HG03066 (cell line): Measurements from ENCODE around the gene MAPRE2.

Experiments used
- ATAC-seq: cut with Tn5 transposase; IDR thresholded peaks from one replicate; pipeline ENCODE4 v1.9.1; 2021; ENCODE audit warnings: low read depth; ENCODE audit not compliant: unreplicated experiment

MAPRE2 gene

DNA sequence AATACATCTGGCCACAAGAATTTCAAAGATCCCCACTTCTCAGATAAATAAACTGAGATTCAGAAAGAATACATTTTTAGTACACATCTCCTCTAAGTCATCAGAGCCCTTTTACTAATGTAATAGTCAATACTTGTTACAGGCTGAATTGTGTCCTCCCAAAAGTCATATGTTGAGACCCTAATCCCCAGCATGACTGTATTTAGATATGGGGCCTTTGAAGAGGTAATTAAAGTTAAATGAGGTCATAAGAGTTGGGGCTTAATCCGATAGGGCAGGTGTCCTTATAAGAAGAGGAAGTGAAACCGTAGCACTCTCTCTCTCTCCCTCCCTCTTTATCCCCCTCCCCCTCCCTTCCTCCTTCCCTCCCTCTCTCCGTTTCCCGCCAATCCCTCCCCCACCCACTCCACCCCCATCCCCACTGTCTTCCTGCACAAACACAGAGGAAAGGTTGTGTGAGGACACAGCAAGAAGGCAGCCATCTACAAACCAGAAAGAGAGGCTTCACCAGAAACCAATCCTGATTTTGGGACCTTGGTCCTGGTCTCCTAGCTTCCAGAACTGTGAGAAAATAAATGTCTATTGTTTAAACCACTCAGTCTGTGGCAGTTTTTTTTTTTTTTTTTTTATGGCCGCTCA is 133.0 kb downstream of the MAPRE2 start:
- ATAC-seq = peak; percentile 84

DNA sequence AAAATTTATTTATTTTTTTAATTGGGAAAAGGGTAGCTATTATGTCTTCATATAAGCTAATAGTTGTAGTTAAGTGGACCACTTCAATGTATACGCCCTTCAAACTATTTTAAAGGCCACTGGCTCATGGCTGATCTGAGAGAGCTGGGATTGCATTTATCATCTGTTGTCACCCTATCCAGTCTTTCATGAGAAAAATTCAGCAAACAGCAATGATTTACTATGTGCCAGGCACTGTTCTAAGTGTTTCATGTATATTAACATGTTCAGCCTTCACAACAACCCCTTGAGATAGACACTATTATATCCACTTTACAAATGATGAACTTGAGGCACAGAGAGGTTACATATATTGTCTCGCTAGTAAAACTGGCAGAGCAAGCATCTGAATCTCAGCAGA is 133.5 kb downstream of the MAPRE2 start:
- no peak for ATAC-seq

DNA sequence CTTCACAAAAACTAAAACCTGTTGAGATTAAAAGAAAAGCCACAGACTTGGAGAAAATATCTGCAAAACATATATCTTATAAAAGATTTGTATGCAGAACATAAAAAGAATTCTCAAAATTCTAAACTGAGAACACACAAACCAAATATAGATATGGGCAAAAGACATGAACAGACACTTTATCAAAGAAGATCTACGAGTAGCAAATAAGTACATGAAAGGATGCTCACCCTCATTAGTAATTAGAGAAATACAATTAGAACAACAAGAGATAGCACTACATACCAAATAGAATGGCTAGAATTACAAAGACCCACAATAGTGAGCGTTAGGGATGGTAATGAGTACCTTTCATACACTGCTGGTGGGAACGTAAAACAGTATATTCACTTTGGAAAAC is 135.7 kb downstream of the MAPRE2 start:
- no peak for ATAC-seq

DNA sequence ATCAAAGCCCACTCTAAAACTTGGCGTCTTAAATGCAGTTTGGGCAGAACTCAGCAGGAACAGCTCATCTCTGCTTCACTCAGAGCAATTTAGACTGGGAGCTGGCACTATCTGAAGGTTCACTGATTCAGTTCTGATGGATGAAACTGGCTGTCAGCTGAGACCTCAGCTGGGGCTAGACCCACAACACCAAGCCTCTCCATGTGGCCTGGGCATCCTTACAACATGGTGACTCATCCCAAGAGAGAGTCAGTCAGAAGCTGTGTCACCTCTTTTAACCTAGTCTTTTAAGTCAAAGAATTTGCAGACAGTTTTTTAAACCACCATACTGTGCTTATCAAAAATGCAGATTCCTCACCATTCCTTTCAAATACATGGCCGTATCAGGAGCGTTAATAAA is 137.0 kb downstream of the MAPRE2 start:
- no peak for ATAC-seq

DNA sequence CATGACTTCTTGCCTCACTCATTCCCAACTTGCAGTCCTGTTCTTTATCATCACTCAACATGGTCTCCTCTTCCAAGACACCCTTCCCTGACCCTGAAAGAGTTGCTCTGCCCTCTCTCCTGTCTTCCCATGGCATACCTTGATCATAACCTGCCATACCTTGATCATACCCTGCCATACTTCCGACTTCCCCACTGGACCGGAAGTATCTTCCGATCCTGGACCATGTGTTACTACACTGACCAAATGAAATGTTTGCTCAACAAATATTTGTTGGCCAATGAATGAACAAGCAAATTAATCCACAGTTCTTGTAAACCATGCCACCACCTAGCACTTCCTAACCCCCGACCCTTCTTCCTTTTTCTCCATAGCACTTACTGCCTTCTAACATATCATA is 138.7 kb downstream of the MAPRE2 start:
- ATAC-seq = no peak

DNA sequence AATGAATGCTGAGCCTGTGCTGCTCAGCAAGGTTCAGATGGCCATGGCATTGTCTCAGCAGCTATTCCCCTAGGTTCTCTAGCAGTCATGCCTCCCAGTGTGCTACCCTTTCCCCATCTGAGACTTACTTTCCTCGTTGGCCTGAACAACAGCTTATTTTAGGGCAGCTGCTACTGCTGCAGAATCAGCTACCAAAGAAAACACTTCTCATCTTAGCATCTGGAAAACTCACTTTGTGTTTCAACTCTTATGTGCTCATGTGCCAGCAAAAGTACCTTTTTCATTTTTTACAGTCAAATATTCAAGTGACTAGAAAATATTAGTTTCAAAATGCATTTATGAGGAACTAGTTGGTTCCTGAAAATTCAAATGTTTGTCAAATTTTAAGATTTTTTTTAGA is 139.2 kb downstream of the MAPRE2 start:
- ATAC-seq = no peak

DNA sequence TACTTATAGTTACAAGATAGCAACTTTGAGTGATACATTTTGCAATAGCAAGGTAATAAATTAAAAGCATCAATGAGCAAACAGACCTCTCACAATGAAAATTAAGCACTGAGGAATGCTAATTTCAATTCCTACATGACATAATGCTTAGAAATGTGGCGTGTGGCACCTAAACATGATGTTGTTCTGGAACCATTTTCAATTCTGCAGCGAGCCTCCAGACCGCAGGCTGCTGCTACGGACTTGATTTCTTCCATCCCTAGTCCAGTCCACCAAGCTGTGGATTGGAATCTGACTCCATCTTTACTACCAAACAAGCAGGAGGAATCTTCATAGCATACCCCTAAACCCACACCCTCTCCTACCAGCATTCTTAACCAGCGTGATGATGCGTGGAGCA is 140.9 kb downstream of the MAPRE2 start:
- ATAC-seq = no peak

DNA sequence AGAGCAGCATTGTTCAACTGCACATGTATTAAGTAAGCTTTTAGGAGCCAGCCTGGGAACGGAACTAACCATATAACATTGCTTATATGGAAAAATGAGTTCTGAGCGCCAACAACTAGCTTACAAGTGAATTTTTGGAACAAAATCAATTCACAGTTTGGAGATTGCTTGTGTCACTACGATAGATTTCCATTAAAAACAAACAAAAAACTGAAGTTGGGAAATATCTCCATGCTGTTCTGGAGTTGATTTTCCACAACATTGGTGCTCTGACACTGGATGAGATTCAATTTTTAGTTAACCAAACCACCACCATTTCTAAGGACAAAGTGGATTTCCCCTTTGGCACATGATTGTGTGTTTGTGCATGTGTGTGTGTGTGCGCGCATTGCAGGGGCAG is 142.7 kb downstream of the MAPRE2 start:
- ATAC-seq = no peak

DNA sequence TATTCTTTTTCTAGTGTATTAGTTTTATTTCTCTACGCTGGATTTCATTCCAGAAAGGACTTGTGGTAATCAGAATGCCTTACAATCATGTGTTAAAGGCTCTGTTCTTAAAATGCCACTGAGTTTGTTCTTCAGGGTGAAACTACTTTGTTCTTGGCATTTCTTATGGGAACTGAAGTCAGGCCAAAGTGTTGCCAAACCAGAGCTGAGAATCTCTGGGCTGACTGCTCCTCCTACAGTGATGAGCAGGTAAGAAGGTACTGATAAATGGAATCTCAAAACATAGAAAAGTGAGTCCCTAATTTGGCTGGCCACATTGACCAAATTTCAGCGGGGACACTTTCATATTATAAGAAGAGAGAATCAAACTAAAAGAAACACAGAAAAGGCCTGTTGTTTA is 144.6 kb downstream of the MAPRE2 start:
- no peak for ATAC-seq

DNA sequence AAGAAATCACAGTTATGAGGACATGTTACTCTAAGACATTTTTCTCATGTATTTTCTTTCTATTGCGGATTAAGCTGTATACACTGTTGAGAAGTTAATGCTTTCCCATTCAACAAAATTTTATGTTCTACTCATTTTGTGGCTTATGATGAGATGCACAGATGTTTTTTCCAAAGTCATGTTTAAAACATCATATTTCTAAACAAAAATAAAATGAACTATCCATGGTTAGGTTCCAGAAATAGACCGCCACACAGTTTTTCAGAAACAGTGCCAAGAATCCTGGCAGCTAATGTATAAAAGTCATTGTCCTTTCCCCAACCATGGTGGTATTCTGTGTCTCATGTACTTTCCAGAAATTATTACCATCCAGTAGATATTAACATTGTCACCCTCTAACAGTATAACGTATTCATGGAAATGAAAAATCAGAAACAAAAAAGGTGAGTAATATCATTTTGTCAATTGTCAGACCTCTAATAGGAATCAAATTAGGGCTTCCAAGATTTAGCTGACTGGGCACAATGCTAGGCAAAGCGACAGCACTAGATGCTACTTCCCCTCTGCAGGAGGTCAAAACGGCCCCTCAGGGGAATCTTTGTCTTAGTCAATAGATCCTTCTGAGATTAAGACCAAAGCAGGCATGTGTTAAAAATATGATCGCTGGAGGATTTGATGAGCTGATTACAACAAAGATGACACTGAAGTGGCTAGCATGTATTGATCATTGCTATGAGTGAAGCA is 145.2 kb downstream of the MAPRE2 start:
- ATAC-seq = no peak

DNA sequence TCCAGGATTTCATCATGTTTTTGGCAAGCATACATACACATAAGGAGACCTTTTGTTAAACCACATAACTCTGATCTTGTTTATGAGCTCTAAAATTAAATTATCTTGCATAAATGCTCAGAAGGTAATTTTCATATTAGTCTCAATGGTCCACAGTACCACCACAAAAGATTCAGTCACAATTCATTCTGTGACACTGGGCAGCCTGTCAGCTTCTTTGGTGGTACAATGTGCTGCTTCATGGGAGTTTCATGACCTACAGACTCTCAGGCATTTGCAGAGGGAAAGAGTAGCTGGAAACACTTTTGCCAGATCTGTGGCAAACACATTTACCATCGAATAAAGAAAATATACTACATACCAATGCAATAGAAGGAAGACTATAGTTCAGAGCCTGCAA is 148.3 kb downstream of the MAPRE2 start:
- no peak for ATAC-seq

DNA sequence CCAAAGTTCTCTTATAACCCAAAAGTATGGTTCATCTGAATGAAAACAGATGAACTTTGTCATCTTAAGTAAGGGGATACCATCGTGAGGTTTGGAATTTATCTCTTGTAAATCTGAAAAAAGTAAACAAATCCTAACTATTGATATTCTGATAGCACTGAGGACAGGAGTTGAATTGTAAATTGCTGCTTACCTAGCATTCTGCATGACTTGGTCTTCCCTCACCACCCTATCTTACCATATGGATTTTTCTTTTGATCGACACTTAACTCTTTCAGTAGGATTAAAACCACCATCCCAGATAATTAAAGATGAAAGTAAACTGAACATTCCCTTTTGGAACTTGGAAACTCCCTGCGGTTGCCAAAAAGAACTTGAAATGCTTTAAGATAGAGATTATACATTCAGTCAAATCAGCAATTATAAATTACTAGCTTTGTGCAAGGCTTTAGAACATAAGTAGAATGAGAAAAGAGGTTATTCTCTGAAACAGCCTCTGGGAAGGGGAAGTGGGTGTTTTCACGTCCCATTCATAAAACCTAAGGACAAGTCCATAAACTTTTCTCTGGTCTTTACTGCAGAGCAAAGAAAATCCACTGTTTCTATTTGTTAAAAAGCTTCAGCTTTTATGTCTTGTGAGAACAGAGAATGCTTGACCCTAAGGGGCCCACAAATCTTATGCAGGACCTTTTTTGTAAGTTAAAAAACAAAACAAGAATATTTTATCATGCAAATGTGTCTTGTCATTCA is 149.9 kb downstream of the MAPRE2 start:
- no peak for ATAC-seq

DNA sequence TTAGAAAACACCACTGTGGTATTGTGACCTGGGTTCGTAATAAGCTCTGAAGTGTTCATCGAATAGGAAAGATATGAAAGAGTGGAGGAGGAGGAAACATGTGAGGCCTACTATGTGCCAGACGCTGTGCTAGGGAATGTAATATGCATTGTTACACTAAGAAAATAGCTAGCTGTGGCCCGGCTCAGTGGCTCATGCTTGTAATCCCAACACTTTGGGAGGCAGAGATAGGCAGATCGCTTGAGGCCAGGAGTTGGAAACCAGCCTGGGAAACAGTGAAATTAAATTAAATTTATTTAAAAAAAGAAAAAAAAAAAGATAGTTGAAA is 150.4 kb downstream of the MAPRE2 start:
- ATAC-seq = no peak

DNA sequence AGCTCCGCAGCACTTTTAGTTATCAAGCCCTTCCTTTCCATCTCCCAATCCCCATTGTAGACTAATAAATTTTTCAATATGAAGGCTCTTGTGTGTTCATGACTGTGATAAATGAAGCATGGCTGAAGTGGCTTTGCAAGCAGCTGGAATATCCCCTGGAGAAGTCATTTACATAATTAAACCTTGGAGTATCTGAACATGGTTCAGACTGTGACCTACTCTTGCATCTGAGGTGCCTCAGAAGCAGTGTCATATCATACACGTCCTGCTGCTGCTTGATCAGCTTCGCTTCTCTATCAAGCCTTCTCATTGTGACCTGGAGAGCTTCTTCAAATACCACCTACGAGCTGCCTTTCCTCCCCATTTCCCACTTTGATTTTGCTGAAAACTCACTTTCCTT is 151.2 kb downstream of the MAPRE2 start:
- ATAC-seq = no peak
